Colonic mucosa (tissue), 4 donors: ENCODE measurements around the gene TGFBR3L. TPM values are rescaled to one million over a fixed set of nuclear protein-coding genes. Genes with fewer than 3 reads are reported as not detected.

Experiments
- DNase-seq: peaks from one replicate; pipeline ENCODE4 v3.0.0-alpha.2; 2020
- H3K27ac ChIP-seq: fragments of 200-600 bp; one replicate; pipeline ENCODE4 v1.8.0; 2021
- H3K27me3 ChIP-seq: fragments of 200-600 bp; one replicate; pipeline ENCODE4 v1.8.0; 2021
- H3K36me3 ChIP-seq: fragments of 200-600 bp; one replicate; pipeline ENCODE4 v1.8.0; 2021
- H3K4me1 ChIP-seq: fragments of 200-600 bp; one replicate; pipeline ENCODE4 v1.8.0; 2021; ENCODE audit warnings: mild to moderate bottlenecking
- H3K4me3 ChIP-seq: fragments of 200-600 bp; one replicate; pipeline ENCODE4 v1.8.0; 2021
- H3K9ac ChIP-seq, 2 donors: one replicate each; pipeline ENCODE4 v1.7.0; 2013; ENCODE audit warnings: control low read depth in 2 of 2, low read depth in 2 of 2, low read length in 2 of 2
- H3K9me3 ChIP-seq: fragments of 200-600 bp; one replicate; pipeline ENCODE4 v1.8.0; 2021
- intact Hi-C: fragments of 100-400 bp; cut with DNase I; formaldehyde crosslinking; loops from one replicate; pipeline ENCODE4 v1.14.1; 2022
- total RNA-seq, 2 donors: library from RNA; stranded (reverse); fragmentation: NEBNext Ultra II Directional in 1 of 2; extraction: Animal tissue kit (Norgen Biotek cat#: 25700) in 1 of 2; gene quantifications; one replicate each; pipeline ENCODE4 v1.2.1, GENCODE V29; 2021
- TF ChIP-seq, protein P1 (sequence below): fragments of 200-600 bp; IDR thresholded peaks from one replicate; pipeline ENCODE4 v1.8.0; 2022; ENCODE audit warnings: antibody characterized with exemption, mild to moderate bottlenecking
- donor health status: healthy.
- donor health status: DM: no; HTN: no; CAD: no.
- donor health status: DM: no; HTN: no; CAD: no.

Gene TGFBR3L
- total RNA-seq, 2 donors from 2014 or later: not detected

DNA sequence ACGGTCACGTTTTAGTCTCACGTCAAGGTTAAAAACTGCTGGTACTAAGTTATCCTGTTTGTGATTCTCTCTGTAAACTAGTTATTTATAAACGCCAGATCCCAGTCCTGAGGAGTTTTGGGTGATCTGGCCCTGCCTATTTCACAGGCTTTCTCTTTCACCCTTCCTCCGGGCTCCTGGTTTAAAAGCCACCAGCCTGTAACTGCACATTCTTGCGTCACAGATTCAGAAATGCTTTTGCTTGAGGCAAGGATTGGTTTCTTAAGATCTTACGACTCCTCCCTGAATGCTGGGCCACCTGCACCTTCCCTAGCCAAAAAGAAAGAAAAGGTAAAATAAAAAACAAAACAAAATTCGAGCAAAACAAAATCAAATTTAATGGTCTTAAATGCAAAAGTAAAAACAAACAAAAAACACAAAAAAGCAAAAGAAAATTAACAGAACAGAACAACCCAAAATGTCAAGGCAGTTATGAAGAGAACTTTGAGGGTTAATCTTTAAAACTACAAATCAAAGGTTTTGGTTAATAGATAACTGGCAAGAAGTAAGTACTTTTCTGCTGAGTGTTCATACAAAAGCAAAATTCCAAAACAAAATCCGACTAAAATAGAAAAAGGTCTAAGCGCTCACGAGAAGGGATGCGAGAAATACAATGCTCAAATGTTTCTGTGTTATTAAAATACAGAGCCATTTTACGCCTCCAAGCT is 47.4 kb downstream of the TGFBR3L start:
- no peak overlapping the region for H3K27ac ChIP-seq
- no peak for DNase-seq
- no peaks in the 10 kb centered on the region for H3K9me3 ChIP-seq
- intact Hi-C loops: no loop called here
- no peak overlapping the region for H3K9ac ChIP-seq
- no peak overlapping the region for H3K4me3 ChIP-seq
- TF ChIP-seq, protein P1, sequence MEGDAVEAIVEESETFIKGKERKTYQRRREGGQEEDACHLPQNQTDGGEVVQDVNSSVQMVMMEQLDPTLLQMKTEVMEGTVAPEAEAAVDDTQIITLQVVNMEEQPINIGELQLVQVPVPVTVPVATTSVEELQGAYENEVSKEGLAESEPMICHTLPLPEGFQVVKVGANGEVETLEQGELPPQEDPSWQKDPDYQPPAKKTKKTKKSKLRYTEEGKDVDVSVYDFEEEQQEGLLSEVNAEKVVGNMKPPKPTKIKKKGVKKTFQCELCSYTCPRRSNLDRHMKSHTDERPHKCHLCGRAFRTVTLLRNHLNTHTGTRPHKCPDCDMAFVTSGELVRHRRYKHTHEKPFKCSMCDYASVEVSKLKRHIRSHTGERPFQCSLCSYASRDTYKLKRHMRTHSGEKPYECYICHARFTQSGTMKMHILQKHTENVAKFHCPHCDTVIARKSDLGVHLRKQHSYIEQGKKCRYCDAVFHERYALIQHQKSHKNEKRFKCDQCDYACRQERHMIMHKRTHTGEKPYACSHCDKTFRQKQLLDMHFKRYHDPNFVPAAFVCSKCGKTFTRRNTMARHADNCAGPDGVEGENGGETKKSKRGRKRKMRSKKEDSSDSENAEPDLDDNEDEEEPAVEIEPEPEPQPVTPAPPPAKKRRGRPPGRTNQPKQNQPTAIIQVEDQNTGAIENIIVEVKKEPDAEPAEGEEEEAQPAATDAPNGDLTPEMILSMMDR: no peak
- no peaks in the 10 kb centered on the region for H3K27me3 ChIP-seq
- peaks cover 8% of the 10 kb centered on the region for H3K36me3 ChIP-seq
- no peaks in the 10 kb centered on the region for H3K4me1 ChIP-seq

DNA sequence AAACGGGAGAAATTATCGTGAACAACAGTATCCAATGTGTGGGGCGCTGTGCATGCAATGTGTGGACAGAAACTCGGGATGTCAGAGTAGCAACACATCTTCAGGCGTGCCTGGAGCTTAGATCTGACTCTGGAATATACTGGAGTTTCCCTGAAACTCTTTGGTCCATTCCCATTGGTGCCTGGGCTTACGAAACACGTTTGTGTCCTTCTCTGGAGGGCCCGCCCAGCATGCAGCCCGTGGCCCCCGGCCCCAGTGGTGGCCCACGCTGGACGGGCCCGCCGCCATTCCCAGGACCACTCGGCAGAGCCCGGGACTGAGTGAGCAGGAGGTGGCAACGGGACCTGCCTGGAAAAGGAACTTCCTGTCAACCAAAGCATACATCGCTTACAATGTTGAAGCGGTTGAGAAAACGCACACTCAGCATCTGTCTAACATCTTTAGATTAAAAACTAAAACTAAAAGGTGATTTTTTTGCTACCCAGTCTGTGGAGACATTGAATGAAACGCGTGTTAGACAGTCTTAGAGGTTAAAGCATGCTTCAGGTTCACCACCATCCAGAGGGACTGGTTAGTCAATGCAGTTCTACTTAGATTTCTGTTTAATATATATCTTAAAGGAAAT is 48.1 kb downstream of the TGFBR3L start:
- Histone ChIP-seq H3K9ac (no peak overlapping the region), H3K9me3 (no peaks in the 10 kb centered on the region), H3K27ac (no peak overlapping the region), H3K36me3 (peaks cover 12% of the 10 kb centered on the region), H3K4me3 (no peak overlapping the region), H3K4me1 (no peaks in the 10 kb centered on the region), H3K27me3 (no peaks in the 10 kb centered on the region)
- DNase-seq: no peak
- TF ChIP-seq, protein P1: no peak
- intact Hi-C loops: no loop called here

DNA sequence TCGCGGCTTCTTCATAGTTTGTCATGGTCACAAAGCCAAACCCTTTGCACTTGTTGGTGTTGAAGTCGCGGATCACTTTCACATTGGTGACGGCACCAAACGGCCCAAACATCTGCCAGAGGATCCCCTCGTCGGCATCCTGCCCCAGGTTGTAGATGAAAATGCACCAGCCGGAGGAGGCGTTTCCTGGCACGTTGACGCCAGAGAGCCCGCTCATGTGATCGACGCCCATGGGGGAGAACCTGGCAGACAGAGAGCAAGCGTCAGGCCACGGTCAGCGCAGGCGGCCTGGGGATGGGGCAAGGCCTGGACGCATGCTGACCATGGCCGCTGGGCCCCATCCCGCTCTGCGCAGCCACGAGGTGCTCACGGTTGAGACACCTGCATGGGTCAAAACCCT is 48.9 kb downstream of the TGFBR3L start:
- no peak overlapping the region for H3K4me3 ChIP-seq

DNA sequence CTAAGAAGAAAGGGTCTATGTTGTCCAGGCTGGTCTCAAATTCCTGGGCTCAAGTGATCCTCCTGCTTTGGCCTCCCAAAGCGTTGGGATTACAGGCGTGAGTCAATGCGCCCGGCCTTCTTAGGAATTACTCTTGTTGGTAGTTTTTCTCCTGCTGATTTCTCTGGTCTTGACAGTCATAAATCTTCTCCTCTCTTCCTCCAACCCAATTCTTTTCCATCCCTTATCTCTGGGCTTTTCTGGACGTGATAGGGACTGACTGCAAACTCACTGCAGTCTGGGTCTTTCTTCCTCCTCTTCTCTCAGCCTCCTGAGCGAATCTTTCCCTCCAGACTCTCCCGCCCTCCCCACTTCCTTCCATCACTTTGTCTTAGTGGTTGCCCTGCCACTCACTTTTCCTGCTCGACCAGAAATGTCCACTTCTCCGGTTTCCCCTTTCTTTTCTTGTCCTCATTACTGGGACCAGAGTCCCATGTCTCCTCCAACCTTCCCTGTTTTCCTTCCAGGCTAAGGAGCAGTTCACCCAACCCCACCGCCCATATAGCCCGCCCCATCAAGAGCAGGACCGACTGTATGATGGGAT is 50.7 kb downstream of the TGFBR3L start:
- Histone ChIP-seq H3K9ac (no peak overlapping the region), H3K4me3 (no peak overlapping the region), H3K36me3 (peaks cover 12% of the 10 kb centered on the region), H3K4me1 (no peaks in the 10 kb centered on the region), H3K27ac (no peak overlapping the region), H3K9me3 (no peaks in the 10 kb centered on the region), H3K27me3 (no peaks in the 10 kb centered on the region)
- DNase-seq: no peak
- intact Hi-C loops: no loop called here
- TF ChIP-seq, protein P1: no peak

More for the DNA sequence above, 48.9 kb downstream of the TGFBR3L start:
- Histone ChIP-seq H3K27ac (no peak overlapping the region), H3K36me3 (peaks cover 12% of the 10 kb centered on the region), H3K27me3 (no peaks in the 10 kb centered on the region), H3K4me1 (no peaks in the 10 kb centered on the region), H3K9me3 (no peaks in the 10 kb centered on the region), H3K9ac (no peak overlapping the region)
- intact Hi-C loops: no loop called here
- no peak for DNase-seq
- TF ChIP-seq, protein P1: no peak

DNA sequence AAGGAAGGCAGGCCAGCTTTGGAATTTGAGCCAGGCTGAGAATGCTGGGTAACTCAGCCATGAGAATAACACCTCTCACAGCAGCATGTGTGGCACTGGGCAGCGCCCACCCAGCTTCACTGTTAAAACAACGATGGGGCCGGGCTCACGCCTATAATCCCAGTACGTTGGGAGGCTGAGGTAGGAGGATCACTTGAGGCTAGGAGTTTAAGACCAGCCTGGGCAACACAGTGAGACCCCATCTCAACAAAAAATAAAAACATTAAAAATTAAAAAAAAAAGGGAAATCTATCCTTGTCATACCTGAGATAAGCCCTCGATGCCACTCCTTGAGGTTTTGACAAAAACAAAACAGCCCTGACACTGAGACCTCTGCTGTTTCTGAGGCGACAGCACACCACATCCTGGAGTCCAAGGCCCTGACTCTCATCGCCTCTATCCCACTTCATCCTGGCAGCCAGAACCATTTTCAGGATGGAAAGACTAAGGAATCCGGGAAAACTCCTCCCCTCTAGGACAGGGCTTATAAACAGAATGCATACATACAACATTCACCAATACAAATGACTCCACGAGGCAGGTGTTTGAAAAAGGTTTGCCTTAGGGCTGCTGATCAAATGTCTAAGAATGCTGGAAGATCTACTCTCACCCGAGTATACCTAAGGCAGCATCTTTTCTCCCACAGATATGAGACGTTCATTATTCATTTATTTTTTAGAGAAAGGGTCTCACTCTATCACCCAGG is 51.5 kb downstream of the TGFBR3L start:
- Histone ChIP-seq H3K4me1 (no peaks in the 10 kb centered on the region), H3K9me3 (no peaks in the 10 kb centered on the region), H3K9ac (no peak overlapping the region), H3K27me3 (no peaks in the 10 kb centered on the region), H3K36me3 (peaks cover 12% of the 10 kb centered on the region), H3K27ac (no peak overlapping the region), H3K4me3 (no peak overlapping the region)
- intact Hi-C loops: no loop called here
- no peak for DNase-seq
- TF ChIP-seq, protein P1: no peak
